Sigmoid colon (tissue), 7 donors: Measurements from ENCODE around the gene PEAK1. TPM values are rescaled to one million over a fixed set of nuclear protein-coding genes. Genes with fewer than 3 reads are reported as not detected.
"Not testable (repeated sequence)": the region's sequence is repeated elsewhere in the genome, so short reads cannot be mapped to it uniquely, and the experiment has no call there.

Source experiments
- DNase-seq: peaks from one replicate; pipeline ENCODE4 v3.0.0-alpha.2; 2019
- H3K27ac ChIP-seq, 4 donors: fragments of 200-600 bp; sonication (generic); one replicate each; pipeline ENCODE4 v1.5.1; 2016 to 2019; ENCODE audit warnings: mild to moderate bottlenecking in 1 of 4
- H3K27me3 ChIP-seq, 3 donors: fragments of 200-600 bp; sonication (generic); one replicate each; pipeline ENCODE4 v1.5.1; 2019; ENCODE audit warnings: mild to moderate bottlenecking in 1 of 3
- H3K36me3 ChIP-seq, 4 donors: fragments of 200-600 bp; sonication (generic); one replicate each; pipeline ENCODE4 v1.5.1; 2016 to 2019
- H3K4me1 ChIP-seq, 4 donors: fragments of 200-600 bp; sonication (generic); one replicate each; pipeline ENCODE4 v1.5.1; 2017 to 2019
- H3K4me3 ChIP-seq, 4 donors: fragments of 200-600 bp; sonication (generic); one replicate each; pipeline ENCODE4 v1.5.1; 2017 to 2019; ENCODE audit warnings: mild to moderate bottlenecking in 2 of 4, moderate library complexity in 1 of 4
- H3K9me3 ChIP-seq, 4 donors: fragments of 200-600 bp in 3 of 4; sonication (generic) in 3 of 4; one replicate each; pipeline versions ENCODE4 v1.5.1 to v1.6.1; 2013 to 2019
- CTCF ChIP-seq, 4 experiments: fragments of 450-650 bp in 3 of 4; fragments of 200-600 bp in 1 of 4; IDR thresholded peaks; one replicate each; pipeline ENCODE4 v1.5.1; 2016 to 2019; ENCODE audit warnings: antibody characterized with exemption in 4 of 4, mild to moderate bottlenecking in 3 of 4, moderate library complexity in 2 of 4
- EP300 ChIP-seq, 4 donors: sonication (generic); formaldehyde crosslinking; IDR thresholded peaks; one replicate each; pipeline ENCODE4 v1.6.1; 2017; ENCODE audit warnings: antibody characterized with exemption in 4 of 4
- POLR2A ChIP-seq, 2 donors: fragments of 450-650 bp; IDR thresholded peaks; one replicate each; pipeline ENCODE4 v1.6.1; 2016; ENCODE audit warnings: antibody characterized with exemption in 2 of 2, mild to moderate bottlenecking in 2 of 2, moderate library complexity in 2 of 2
- POLR2AphosphoS5 ChIP-seq, 4 donors: sonication (generic); formaldehyde crosslinking; IDR thresholded peaks; one replicate each; pipeline ENCODE4 v1.6.1; 2017; ENCODE audit warnings: antibody characterized with exemption in 4 of 4
- WGBS, 2 donors: extraction: QIAGEN DNeasy Blood & Tissue Kit; methylation state at CpG; one replicate each; pipeline ENCODE4 v1.1.7; 2013; 5-methylcytosine and 5-hydroxymethylcytosine counted together
- intact Hi-C: fragments of 100-400 bp; cut with DNase I; formaldehyde crosslinking; loops from one replicate; pipeline ENCODE4 v1.15.1; 2023
- polyA plus RNA-seq, 3 donors: library from polyadenylated mRNA; stranded (reverse); fragments of 200-250 nt; gene quantifications; one replicate each; pipeline ENCODE4 v1.2.3, GENCODE V29; 2013
- total RNA-seq, 4 donors: library from RNA; depleted of rRNA; stranded (reverse); fragments of >200 nt; gene quantifications; one replicate each; pipeline ENCODE4 v1.1.0, GENCODE V29; 2016
- donor health status: healthy with polysubstance abuse.
- donor health status: Bipolar disorder and iron deficiency.
- donor health status: healthy.

Gene PEAK1
- total and polyA plus RNA-seq, 7 donors, result 3.5 to 59.8 (median 29.3) TPM

- H3K9me3 ChIP-seq, result no peaks in the 10 kb centered on the region
- no peaks in the 10 kb centered on the region for H3K27me3 ChIP-seq
- TF ChIP-seq POLR2A (IDR thresholded peaks at IDR 0.05) (no peak), CTCF (IDR thresholded peaks at IDR 0.05) (no peak), EP300 (IDR thresholded peaks at IDR 0.05) (no peak), POLR2AphosphoS5 (IDR thresholded peaks at IDR 0.05) (no peak)
- intact Hi-C loops, result no loop called here
- no peak overlapping the region for H3K27ac ChIP-seq
- WGBS, 2 donors, result 70 to 77% methylated on average over 3 of the region's 3 CpGs
- no peak overlapping the region for H3K4me3 ChIP-seq
- H3K36me3 ChIP-seq, result no peaks in the 10 kb centered on the region
- H3K4me1 ChIP-seq, result peaks cover 0 to 3% (median 1%) of the 10 kb centered on the region in 4 donors
- no peak for DNase-seq
Measured at GRCh38 chr15:77276096-77276495, 143.8 kb downstream of the PEAK1 start.

DNA sequence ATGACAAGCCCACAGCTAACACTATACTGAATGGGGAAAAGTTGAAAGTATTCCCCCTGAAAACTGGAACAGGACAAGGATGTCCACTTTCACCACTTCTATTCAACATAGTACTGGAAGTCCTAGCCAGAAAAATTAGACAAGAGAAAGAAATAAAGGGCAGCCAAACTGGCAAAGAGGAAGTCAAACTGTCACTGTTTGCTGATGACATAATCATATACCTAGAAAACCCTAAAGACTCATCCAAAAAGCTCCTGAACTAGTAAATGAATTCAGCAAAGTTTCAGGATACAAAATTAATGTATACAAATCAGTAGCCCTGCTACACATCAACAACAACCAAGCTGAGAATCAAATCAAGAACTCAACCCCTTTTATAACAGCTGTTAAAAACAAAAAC lies 146.8 kb downstream of the PEAK1 start:
- H3K4me1 ChIP-seq, intact Hi-C loops, H3K4me3 ChIP-seq: not testable (repeated sequence)

GRCh38 chr15:77266708-77267386 lies 153.1 kb downstream of the PEAK1 start:
- no peaks in the 10 kb centered on the region for H3K4me1 ChIP-seq
- TF ChIP-seq POLR2AphosphoS5 (IDR thresholded peaks at IDR 0.05), result no peak
- H3K27me3 ChIP-seq, result no peaks in the 10 kb centered on the region
- H3K36me3 ChIP-seq, result no peaks in the 10 kb centered on the region
- intact Hi-C loops, result no loop called here
- 95 to 97% methylated on average over 5 of the region's 5 CpGs for WGBS, 2 donors
- H3K4me3 ChIP-seq, result no peak overlapping the region
- H3K9me3 ChIP-seq, result no peaks in the 10 kb centered on the region
- no peak for DNase-seq
- no peak overlapping the region for H3K27ac ChIP-seq

More for the DNA sequence above, 146.8 kb downstream of the PEAK1 start:
- not testable (repeated sequence) for H3K27me3 ChIP-seq, H3K9me3 ChIP-seq, H3K27ac ChIP-seq, DNase-seq, H3K36me3 ChIP-seq

DNA sequence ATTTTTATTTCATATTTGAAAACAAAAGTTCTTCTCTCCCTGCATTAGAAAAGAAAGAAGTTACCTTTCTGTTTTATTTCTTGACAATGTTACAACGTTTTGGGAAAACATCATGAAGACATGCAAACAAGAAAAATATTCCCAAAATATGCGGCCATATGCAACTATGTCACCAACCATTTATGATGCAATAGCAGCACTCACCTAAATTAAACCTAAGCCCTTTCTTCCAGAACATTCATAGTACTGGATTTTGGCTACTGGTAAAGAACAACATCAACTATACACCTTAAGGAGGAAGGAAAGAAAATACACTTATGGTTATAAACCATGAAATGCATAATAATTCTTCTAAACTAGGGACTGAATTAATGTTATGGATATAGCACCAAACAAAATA lies 164.5 kb downstream of the PEAK1 start:
- Histone ChIP-seq H3K4me1 (peaks cover 0 to 15% (median 6%) of the 10 kb centered on the region in 4 donors), H3K27me3 (no peaks in the 10 kb centered on the region), H3K36me3 (peaks cover 0 to 10% (median 0%) of the 10 kb centered on the region in 4 donors), H3K27ac (no peak overlapping the region), H3K4me3 (no peak overlapping the region), H3K9me3 (no peaks in the 10 kb centered on the region)
- intact Hi-C loops, result no loop called here
- no peak for DNase-seq
- TF ChIP-seq EP300 (IDR thresholded peaks at IDR 0.05) (no peak), CTCF (IDR thresholded peaks at IDR 0.05) (no peak), POLR2AphosphoS5 (IDR thresholded peaks at IDR 0.05) (no peak), POLR2A (IDR thresholded peaks at IDR 0.05) (no peak)
- 91 to 92% methylated on average over 2 of the region's 2 CpGs for WGBS, 2 donors

DNA sequence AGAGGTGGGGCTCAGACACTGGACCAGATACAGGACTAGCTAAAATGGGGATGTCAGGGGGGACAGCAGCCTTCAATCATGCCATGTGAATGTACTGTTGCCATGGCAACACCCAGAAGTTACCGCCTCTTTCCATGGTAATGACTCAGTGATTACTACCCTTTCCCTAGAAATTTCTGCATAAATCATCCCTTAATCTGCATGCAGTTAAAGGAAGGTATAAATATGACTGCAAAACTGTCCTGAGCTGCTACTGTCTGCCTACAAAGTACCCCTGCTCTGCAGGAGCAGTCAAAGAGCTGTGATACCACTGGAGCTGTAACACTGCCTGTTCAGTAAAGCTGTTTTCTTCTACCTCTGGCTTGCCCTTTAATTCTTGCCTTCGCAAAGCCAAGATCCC lies 168.2 kb downstream of the PEAK1 start:
- TF ChIP-seq POLR2AphosphoS5 (IDR thresholded peaks at IDR 0.05), result no peak
- TF ChIP-seq CTCF (IDR thresholded peaks at IDR 0.05), result no peak
- no peak for TF ChIP-seq POLR2A (IDR thresholded peaks at IDR 0.05)
- no peak for TF ChIP-seq EP300 (IDR thresholded peaks at IDR 0.05)
- Histone ChIP-seq H3K36me3 (peaks cover 0 to 10% (median 0%) of the 10 kb centered on the region in 4 donors), H3K4me1 (no peaks in the 10 kb centered on the region), H3K9me3 (no peaks in the 10 kb centered on the region), H3K27ac (no peak overlapping the region), H3K27me3 (no peaks in the 10 kb centered on the region), H3K4me3 (no peak overlapping the region)
- no peak for DNase-seq
- intact Hi-C loops, result no loop called here
- WGBS, 2 donors, result 97 to 98% methylated on average over 2 of the region's 2 CpGs

- H3K27me3 ChIP-seq, result no peaks in the 10 kb centered on the region
- H3K27ac ChIP-seq, result no peak overlapping the region
- DNase-seq, result no peak
- no peaks in the 10 kb centered on the region for H3K9me3 ChIP-seq
- peaks cover 0 to 7% (median 0%) of the 10 kb centered on the region in 4 donors for H3K36me3 ChIP-seq
- H3K4me1 ChIP-seq, result no peaks in the 10 kb centered on the region
- H3K4me3 ChIP-seq, result no peak overlapping the region
- TF ChIP-seq CTCF (IDR thresholded peaks at IDR 0.05), result no peak
- TF ChIP-seq EP300 (IDR thresholded peaks at IDR 0.05), result no peak
- TF ChIP-seq POLR2A (IDR thresholded peaks at IDR 0.05), result no peak
- no peak for TF ChIP-seq POLR2AphosphoS5 (IDR thresholded peaks at IDR 0.05)
- intact Hi-C loops, result no loop called here
Measured at GRCh38 chr15:77247116-77247515, 172.8 kb downstream of the PEAK1 start.
